H9 (cell line): ENCODE data around the gene PLCD3. TPM values are rescaled to one million over a fixed set of nuclear protein-coding genes. Genes with fewer than 3 reads are reported as not detected.

ENCODE experiments used
- DNase-seq: peaks from one replicate; pipeline ENCODE4 v3.0.0-alpha.2; 2017
- H2AFZ ChIP-seq: one replicate; pipeline ENCODE4 v1.6.1; 2013; ENCODE audit warnings: mild to moderate bottlenecking, low read length, control low read depth, moderate library complexity
- H2AK5ac ChIP-seq: 2 replicates; pipeline ENCODE4 v1.6.1; 2013; ENCODE audit warnings: low read length, control low read depth, mixed read lengths; ENCODE audit not compliant: insufficient read length
- H2BK120ac ChIP-seq: one replicate; pipeline ENCODE4 v1.6.1; 2013; ENCODE audit warnings: low read depth, mild to moderate bottlenecking, low read length, control low read depth, inconsistent platforms; ENCODE audit not compliant: poor library complexity, severe bottlenecking
- H2BK12ac ChIP-seq: 2 replicates; pipeline ENCODE4 v1.6.1; 2013; ENCODE audit warnings: low read length, control low read depth, mixed read lengths, low read depth; ENCODE audit not compliant: insufficient read length
- H2BK15ac ChIP-seq: 2 replicates; pipeline ENCODE4 v1.6.1; 2013; ENCODE audit warnings: low read depth, low read length, control low read depth
- H2BK20ac ChIP-seq: one replicate; pipeline ENCODE4 v1.6.1; 2013; ENCODE audit warnings: low read depth, mild to moderate bottlenecking, low read length, control low read depth, inconsistent platforms; ENCODE audit not compliant: poor library complexity, severe bottlenecking
- H2BK5ac ChIP-seq: 2 replicates; pipeline ENCODE4 v1.6.1; 2013; ENCODE audit warnings: low read length, control low read depth, mixed read lengths; ENCODE audit not compliant: insufficient read length
- H3K14ac ChIP-seq: 2 replicates; pipeline ENCODE4 v1.6.1; 2013; ENCODE audit warnings: low read length, control low read depth; ENCODE audit not compliant: insufficient read depth
- H3K18ac ChIP-seq: 2 replicates; pipeline ENCODE4 v1.6.1; 2013; ENCODE audit warnings: low read depth, mild to moderate bottlenecking, mixed read lengths, low read length, control low read depth; ENCODE audit not compliant: insufficient read length
- H3K23ac ChIP-seq: 2 replicates; pipeline ENCODE4 v1.6.1; 2013; ENCODE audit warnings: low read length, control low read depth, mixed read lengths, low read depth; ENCODE audit not compliant: insufficient read length
- H3K23me2 ChIP-seq: 2 replicates; pipeline ENCODE4 v1.6.1; 2013; ENCODE audit warnings: low read depth, mild to moderate bottlenecking, mixed read lengths, low read length, control low read depth; ENCODE audit not compliant: insufficient read length, poor library complexity, severe bottlenecking
- H3K27ac ChIP-seq: 2 replicates; pipeline ENCODE4 v1.5.1; 2013; ENCODE audit warnings: low read length, control low read depth, mixed read lengths, low read depth; ENCODE audit not compliant: insufficient read length
- H3K27me3 ChIP-seq: 2 replicates; pipeline ENCODE4 v1.6.1; 2013; ENCODE audit warnings: low read length, control low read depth, inconsistent platforms; ENCODE audit not compliant: insufficient read depth
- H3K4ac ChIP-seq: 2 replicates; pipeline ENCODE4 v1.6.1; 2013; ENCODE audit warnings: low read depth, mild to moderate bottlenecking, control low read depth, inconsistent platforms, low read length, moderate library complexity
- H3K4me1 ChIP-seq: 2 replicates; pipeline ENCODE4 v1.6.1; 2013; ENCODE audit warnings: low read length, control low read depth, inconsistent platforms; ENCODE audit not compliant: insufficient read depth
- H3K4me2 ChIP-seq: 2 replicates; pipeline ENCODE4 v1.6.1; 2013; ENCODE audit warnings: low read length, control low read depth, mixed read lengths; ENCODE audit not compliant: insufficient read length, insufficient read depth
- H3K56ac ChIP-seq: 2 replicates; pipeline ENCODE4 v1.6.1; 2013; ENCODE audit warnings: low read depth, mild to moderate bottlenecking, mixed read lengths, low read length, control low read depth; ENCODE audit not compliant: insufficient read length
- H3K79me1 ChIP-seq: 2 replicates; pipeline ENCODE4 v1.6.1; 2013; ENCODE audit warnings: low read depth, mild to moderate bottlenecking, moderate library complexity, low read length, control low read depth, inconsistent platforms; ENCODE audit not compliant: insufficient read depth, poor library complexity, severe bottlenecking
- H3K79me2 ChIP-seq: 2 replicates; pipeline ENCODE4 v1.6.1; 2013; ENCODE audit warnings: low read length, control low read depth, inconsistent platforms; ENCODE audit not compliant: insufficient read depth
- H3K9ac ChIP-seq: 2 replicates; pipeline ENCODE4 v1.6.1; 2013; ENCODE audit warnings: low read length, control low read depth, mixed read lengths; ENCODE audit not compliant: insufficient read length; ENCODE audit errors: extremely low read depth
- H3K9me3 ChIP-seq: one replicate; pipeline ENCODE4 v1.6.1; 2013; ENCODE audit warnings: low read depth, low read length, inconsistent platforms; ENCODE audit not compliant: control insufficient read depth
- H3T11ph ChIP-seq: one replicate; pipeline ENCODE4 v1.6.1; 2013; ENCODE audit warnings: mild to moderate bottlenecking, low read length, control low read depth, inconsistent platforms
- H4K20me1 ChIP-seq: one replicate; pipeline ENCODE4 v1.6.1; 2013; ENCODE audit not compliant: control insufficient read depth, insufficient read length, insufficient read depth
- H4K5ac ChIP-seq: 2 replicates; pipeline ENCODE4 v1.6.1; 2013; ENCODE audit warnings: low read depth, mild to moderate bottlenecking, mixed read lengths, low read length, control low read depth; ENCODE audit not compliant: insufficient read length
- H4K8ac ChIP-seq: replicated peaks from 2 replicates; pipeline ENCODE4 v1.6.1; 2013; ENCODE audit warnings: low read length, control low read depth, mixed read lengths, low read depth; ENCODE audit not compliant: insufficient read length
- H4K91ac ChIP-seq: 2 replicates; pipeline ENCODE4 v1.6.1; 2013; ENCODE audit warnings: low read depth, mild to moderate bottlenecking, moderate library complexity, mixed read lengths, low read length, control low read depth; ENCODE audit not compliant: insufficient read length
- H3K27ac Mint-ChIP-seq, 3 experiments: 2 replicates in 2 of 3; 3 replicates in 1 of 3; pipeline ENCODE4 v1.8.0; 2020 to 2021; ENCODE audit warnings: mixed read lengths in 3 of 3, mild to moderate bottlenecking in 1 of 3, moderate library complexity in 1 of 3
- H3K27me3 Mint-ChIP-seq: 2 replicates; pipeline ENCODE4 v1.8.0; 2021; ENCODE audit warnings: low read depth, mild to moderate bottlenecking, moderate library complexity, mixed read lengths
- H3K36me3 Mint-ChIP-seq, 3 experiments: 2 replicates in 2 of 3; 3 replicates in 1 of 3; pipeline ENCODE4 v1.8.0; 2020 to 2021; ENCODE audit warnings: low read depth in 3 of 3, mixed read lengths in 3 of 3; ENCODE audit not compliant: insufficient read depth in 1 of 3
- H3K4me1 Mint-ChIP-seq, 2 experiments: 2 replicates each; pipeline ENCODE4 v1.8.0; 2020; ENCODE audit warnings: mixed read lengths in 2 of 2
- H3K4me3 Mint-ChIP-seq, 2 experiments: 2 replicates in 1 of 2; 3 replicates in 1 of 2; pipeline ENCODE4 v1.8.0; 2020 to 2021; ENCODE audit warnings: mild to moderate bottlenecking in 2 of 2, mixed read lengths in 2 of 2, moderate library complexity in 1 of 2
- H3K9me3 Mint-ChIP-seq, 2 experiments: 2 replicates in 1 of 2; 3 replicates in 1 of 2; pipeline ENCODE4 v1.8.0; 2020; ENCODE audit warnings: mild to moderate bottlenecking in 2 of 2, mixed read lengths in 2 of 2, moderate library complexity in 1 of 2
- WGBS: extraction: QIAGEN DNeasy Blood & Tissue Kit; methylation state at CpG from one replicate; pipeline ENCODE4 v1.1.7; 2013; ENCODE audit warnings: missing lambda C conversion rate, low lambda C conversion rate, mixed read lengths; ENCODE audit not compliant: insufficient read length; ENCODE audit errors: extremely low coverage; 5-methylcytosine and 5-hydroxymethylcytosine counted together
- total RNA-seq: library from RNA; stranded (reverse); gene quantifications from 2 replicates; pipeline ENCODE4 v1.2.1, GENCODE V29; 2021
- TF ChIP-seq, protein P1 (sequence below): fragments of 200-600 bp; sonication (generic); conservative IDR thresholded peaks from 3 replicates; pipeline ENCODE4 v1.8.0; 2021; ENCODE audit warnings: antibody characterized with exemption, mild to moderate bottlenecking

PLCD3 gene
- total RNA-seq, 1 experiment from 2014 or later: 41.6 TPM

DNA sequence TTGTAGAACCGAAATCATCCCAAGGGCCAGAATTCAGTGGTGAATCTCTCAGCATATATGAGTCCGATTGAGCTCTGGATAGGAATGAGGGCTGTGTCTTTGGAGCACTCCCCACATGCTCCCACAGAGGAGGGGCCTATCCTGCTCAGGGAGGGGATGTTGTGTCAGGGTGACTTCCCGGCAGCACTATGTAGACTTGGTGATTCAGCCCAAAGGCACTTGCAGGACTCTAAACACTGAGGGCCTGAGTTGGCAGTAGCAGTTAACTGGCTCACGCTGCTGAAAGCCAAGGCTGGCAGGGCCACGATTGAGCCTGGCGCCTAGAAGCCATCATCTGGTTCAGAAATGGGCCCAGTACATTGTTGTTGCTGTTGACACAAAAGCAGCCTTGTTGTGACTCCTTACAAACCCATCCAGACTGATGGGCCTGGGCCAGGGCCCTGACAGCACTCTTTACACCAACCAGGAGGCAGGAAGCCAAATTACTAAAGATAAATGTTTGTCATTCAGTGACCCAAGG lies 39.3 kb downstream of the PLCD3 start:
- H3K14ac ChIP-seq: no peak overlapping the region
- H3K4me1 ChIP-seq: peaks cover 2% of the 10 kb centered on the region; the same call in 1 of the 2 replicates
- no peak overlapping the region for H3K4ac ChIP-seq
- no peak overlapping the region for H3K9ac ChIP-seq
- H4K91ac ChIP-seq: no peak overlapping the region
- Mint-ChIP-seq H3K4me1 (peaks cover 11 to 12% of the 10 kb centered on the region in 2 experiments), H3K36me3 (peaks cover 60 to 90% (median 80%) of the 10 kb centered on the region in 3 experiments), H3K27ac (peak overlapping the region in 2 of 3 experiments; percentile 83 to 84; a peak in 2 of 7 replicates), H3K27me3 (no peaks in the 10 kb centered on the region), H3K4me3 (no peak overlapping the region), H3K9me3 (no peaks in the 10 kb centered on the region)
- H3K23ac ChIP-seq: no peak overlapping the region
- no peaks in the 10 kb centered on the region for H3K9me3 ChIP-seq
- H2AK5ac ChIP-seq: no peak overlapping the region
- H2BK120ac ChIP-seq: no peak overlapping the region
- no peak for DNase-seq
- H3K23me2 ChIP-seq: no peaks in the 10 kb centered on the region
- H2BK20ac ChIP-seq: no peak overlapping the region
- H2BK15ac ChIP-seq: no peak overlapping the region
- H2BK12ac ChIP-seq: no peak overlapping the region
- no peak overlapping the region for H3K27ac ChIP-seq
- no peak overlapping the region for H3K4me2 ChIP-seq
- no CpG with 5 or more reads among the region's 6 CpGs for whole genome bisulfite sequencing
- H3K79me2 ChIP-seq: no peaks in the 10 kb centered on the region
- no peak overlapping the region for H3T11ph ChIP-seq
- H4K8ac ChIP-seq: no peak overlapping the region
- H3K56ac ChIP-seq: no peak overlapping the region
- no peaks in the 10 kb centered on the region for H3K27me3 ChIP-seq
- no peak overlapping the region for H4K5ac ChIP-seq
- H3K79me1 ChIP-seq: no peaks in the 10 kb centered on the region
- TF ChIP-seq, protein P1, sequence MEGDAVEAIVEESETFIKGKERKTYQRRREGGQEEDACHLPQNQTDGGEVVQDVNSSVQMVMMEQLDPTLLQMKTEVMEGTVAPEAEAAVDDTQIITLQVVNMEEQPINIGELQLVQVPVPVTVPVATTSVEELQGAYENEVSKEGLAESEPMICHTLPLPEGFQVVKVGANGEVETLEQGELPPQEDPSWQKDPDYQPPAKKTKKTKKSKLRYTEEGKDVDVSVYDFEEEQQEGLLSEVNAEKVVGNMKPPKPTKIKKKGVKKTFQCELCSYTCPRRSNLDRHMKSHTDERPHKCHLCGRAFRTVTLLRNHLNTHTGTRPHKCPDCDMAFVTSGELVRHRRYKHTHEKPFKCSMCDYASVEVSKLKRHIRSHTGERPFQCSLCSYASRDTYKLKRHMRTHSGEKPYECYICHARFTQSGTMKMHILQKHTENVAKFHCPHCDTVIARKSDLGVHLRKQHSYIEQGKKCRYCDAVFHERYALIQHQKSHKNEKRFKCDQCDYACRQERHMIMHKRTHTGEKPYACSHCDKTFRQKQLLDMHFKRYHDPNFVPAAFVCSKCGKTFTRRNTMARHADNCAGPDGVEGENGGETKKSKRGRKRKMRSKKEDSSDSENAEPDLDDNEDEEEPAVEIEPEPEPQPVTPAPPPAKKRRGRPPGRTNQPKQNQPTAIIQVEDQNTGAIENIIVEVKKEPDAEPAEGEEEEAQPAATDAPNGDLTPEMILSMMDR: no peak
- H2BK5ac ChIP-seq: no peak overlapping the region
- H3K18ac ChIP-seq: no peak overlapping the region
- no peak overlapping the region for H2AFZ ChIP-seq
- H4K20me1 ChIP-seq: no peaks in the 10 kb centered on the region
